H1 (cell line): ENCODE measurements around the gene ELANE. TPM values are rescaled to one million over a fixed set of nuclear protein-coding genes. Genes with fewer than 3 reads are reported as not detected.
A peak's percentile ranks its signal among the peaks of the same experiment; 100 is the strongest.

Experiments used
- CTCF ChIA-PET: fragments of 300-600 bp; sonication (Branson Sonifier 250); formaldehyde crosslinking; loops from one replicate; lab custom pipeline; 2021; ENCODE audit not compliant: partially characterized antibody; lab: Charles Lee
- POLR2A ChIA-PET: fragments of 300-600 bp; sonication (Branson Sonifier 250); formaldehyde crosslinking; loops from one replicate; lab custom pipeline; 2021; ENCODE audit warnings: inconsistent platforms; ENCODE audit not compliant: partially characterized antibody; lab: Charles Lee
- DNase-seq, 2 experiments: peaks; one replicate each; pipeline versions ENCODE4 v3.0.0 to v3.0.0-alpha.2; 2010 to 2022; ENCODE audit warnings: low spot score in 2 of 2, low read depth in 1 of 2, mixed read lengths in 1 of 2
- FAIRE-seq: peaks from 2 replicates; lab custom pipeline; 2011; peaks lifted over from hg19 to GRCh38; lab: Jason Lieb, UNC
- H2AFZ ChIP-seq: 2 replicates; pipeline ENCODE4 v1.8.1; 2012; ENCODE audit warnings: low read length, inconsistent platforms
- H2AK5ac ChIP-seq: 2 replicates; pipeline ENCODE4 v1.6.1; 2013; ENCODE audit warnings: low read depth, low read length
- H2BK120ac ChIP-seq: replicated peaks from 2 replicates; pipeline ENCODE3; 2013; ENCODE audit warnings: low read depth, low read length, inconsistent platforms
- H2BK12ac ChIP-seq: 2 replicates; pipeline ENCODE4 v1.6.1; 2013; ENCODE audit warnings: low read depth, low read length
- H2BK15ac ChIP-seq: 2 replicates; pipeline ENCODE4 v1.6.1; 2013; ENCODE audit warnings: low read length
- H2BK20ac ChIP-seq: 2 replicates; pipeline ENCODE4 v1.6.1; 2013; ENCODE audit warnings: low read length
- H2BK5ac ChIP-seq: 2 replicates; pipeline ENCODE4 v1.6.1; 2013; ENCODE audit warnings: low read depth, low read length
- H3K14ac ChIP-seq: 2 replicates; pipeline ENCODE4 v1.6.1; 2013; ENCODE audit warnings: inconsistent platforms; ENCODE audit not compliant: insufficient read length
- H3K18ac ChIP-seq: 2 replicates; pipeline ENCODE4 v1.6.1; 2013; ENCODE audit warnings: low read length; ENCODE audit errors: extremely low read depth
- H3K23ac ChIP-seq: 2 replicates; pipeline ENCODE4 v1.6.1; 2013; ENCODE audit warnings: inconsistent platforms; ENCODE audit not compliant: insufficient read length
- H3K23me2 ChIP-seq: 2 replicates; pipeline ENCODE4 v1.6.1; 2013; ENCODE audit warnings: low read depth, low read length
- H3K27ac ChIP-seq: 2 replicates; pipeline ENCODE4 v1.6.1; 2011; ENCODE audit warnings: low read depth, low read length, inconsistent platforms
- H3K27me3 ChIP-seq, 4 experiments: replicated peaks in 1 of 4; 1 replicate in 1 of 4; 2 replicates in 3 of 4; pipeline versions ENCODE4 v1.6.1 to v1.8.1; 2011 to 2013; ENCODE audit warnings: low read length in 3 of 4, mild to moderate bottlenecking in 3 of 4, inconsistent platforms in 2 of 4, mixed read lengths in 2 of 4, moderate library complexity in 1 of 4; ENCODE audit not compliant: control insufficient read depth in 3 of 4, insufficient read depth in 3 of 4; ENCODE audit errors: extremely low read depth in 1 of 4
- H3K36me3 ChIP-seq, 4 experiments: 2 replicates each; pipeline versions ENCODE4 v1.6.1 to v1.8.1; 2011 to 2013; ENCODE audit warnings: mild to moderate bottlenecking in 4 of 4, low read length in 3 of 4, moderate library complexity in 2 of 4, control low read depth in 1 of 4, inconsistent platforms in 1 of 4; ENCODE audit not compliant: insufficient read depth in 4 of 4, control insufficient read depth in 2 of 4
- H3K4ac ChIP-seq: replicated peaks from 2 replicates; pipeline ENCODE3; 2013; ENCODE audit warnings: low read length, low read depth, mixed read lengths, inconsistent platforms; ENCODE audit not compliant: insufficient read length
- H3K4me1 ChIP-seq, 4 experiments: replicated peaks in 1 of 4; 1 replicate in 1 of 4; 2 replicates in 3 of 4; pipeline versions ENCODE4 v1.6.1 to v1.8.1; 2011 to 2013; ENCODE audit warnings: low read length in 3 of 4, inconsistent platforms in 2 of 4, mixed read lengths in 1 of 4; ENCODE audit not compliant: insufficient read depth in 4 of 4, control insufficient read depth in 3 of 4
- H3K4me2 ChIP-seq, 2 experiments: 2 replicates each; pipeline versions ENCODE4 v1.6.1 to v1.8.1; 2011 to 2013; ENCODE audit warnings: low read depth in 2 of 2, low read length in 2 of 2, control low read depth in 1 of 2, inconsistent platforms in 1 of 2, mild to moderate bottlenecking in 1 of 2; ENCODE audit not compliant: insufficient read depth in 1 of 2
- H3K4me3 ChIP-seq, 4 experiments: fragments of 200-600, 300-600 bp in 1 of 4; sonication (generic), shearing (Covaris generic), sonication (Bioruptor Twin) in 1 of 4; 2 replicates each; pipeline versions ENCODE4 v1.5.1 to v1.8.1; 2011 to 2016; ENCODE audit warnings: low read length in 4 of 4, low read depth in 3 of 4, control low read depth in 2 of 4, inconsistent platforms in 2 of 4, mild to moderate bottlenecking in 2 of 4, mixed read lengths in 1 of 4, moderate library complexity in 1 of 4; ENCODE audit not compliant: insufficient read depth in 2 of 4; ENCODE audit errors: extremely low read depth in 1 of 4
- H3K56ac ChIP-seq: replicated peaks from 2 replicates; pipeline ENCODE3; 2013; ENCODE audit warnings: low read depth, mild to moderate bottlenecking, mixed read lengths, low read length, inconsistent platforms; ENCODE audit not compliant: insufficient read length
- H3K79me1 ChIP-seq: 2 replicates; pipeline ENCODE4 v1.6.1; 2013; ENCODE audit warnings: low read depth, low read length, control low read depth
- H3K79me2 ChIP-seq, 2 experiments: 2 replicates each; pipeline versions ENCODE4 v1.6.1 to v1.8.1; 2012 to 2013; ENCODE audit warnings: low read length in 2 of 2, mild to moderate bottlenecking in 2 of 2, inconsistent platforms in 1 of 2; ENCODE audit not compliant: insufficient read depth in 2 of 2, control insufficient read depth in 1 of 2
- H3K9ac ChIP-seq, 4 experiments: replicated peaks in 1 of 4; 1 replicate in 1 of 4; 2 replicates in 3 of 4; pipeline versions ENCODE4 v1.6.1 to v1.8.1; 2011 to 2013; ENCODE audit warnings: low read depth in 3 of 4, low read length in 3 of 4, control low read depth in 2 of 4, mild to moderate bottlenecking in 2 of 4, moderate library complexity in 2 of 4, inconsistent platforms in 1 of 4; ENCODE audit errors: extremely low read depth in 1 of 4
- H3K9me3 ChIP-seq, 2 experiments: 2 replicates each; pipeline versions ENCODE4 v1.6.1 to v1.8.1; 2012 to 2013; ENCODE audit warnings: mild to moderate bottlenecking in 2 of 2, moderate library complexity in 2 of 2, control low read depth in 1 of 2, inconsistent platforms in 1 of 2, low read depth in 1 of 2, low read length in 1 of 2, mixed read lengths in 1 of 2; ENCODE audit not compliant: insufficient read depth in 2 of 2
- H4K20me1 ChIP-seq, 2 experiments: replicated peaks in 1 of 2; 2 replicates each; pipeline versions ENCODE3 to v1.8.1; 2011 to 2013; ENCODE audit warnings: inconsistent platforms in 2 of 2, low read length in 2 of 2, mild to moderate bottlenecking in 1 of 2; ENCODE audit not compliant: insufficient read depth in 2 of 2, control insufficient read depth in 1 of 2
- H4K5ac ChIP-seq: 2 replicates; pipeline ENCODE4 v1.6.1; 2013; ENCODE audit warnings: low read length, low read depth, mixed read lengths, inconsistent platforms; ENCODE audit not compliant: insufficient read length
- H4K8ac ChIP-seq: 2 replicates; pipeline ENCODE4 v1.8.0; 2013; ENCODE audit warnings: mild to moderate bottlenecking, moderate library complexity, low read length, inconsistent platforms; ENCODE audit not compliant: insufficient read depth; ENCODE audit errors: extremely low read depth
- H4K91ac ChIP-seq: replicated peaks from 2 replicates; pipeline ENCODE3; 2013; ENCODE audit warnings: low read length, mixed read lengths, inconsistent platforms; ENCODE audit not compliant: insufficient read length
- EGR1 ChIP-seq: IDR thresholded peaks from 2 replicates; pipeline ENCODE4 v1.6.1; 2011; ENCODE audit warnings: low read depth, low read length, borderline replicate concordance
- FOSL1 ChIP-seq: IDR thresholded peaks from 2 replicates; pipeline ENCODE4 v1.6.1; 2011; ENCODE audit warnings: mild to moderate bottlenecking, low read depth, low read length, moderate library complexity; ENCODE audit not compliant: insufficient read depth
- JUN ChIP-seq: IDR thresholded peaks from 2 replicates; pipeline ENCODE4 v1.6.1; 2011; ENCODE audit warnings: low read depth, mild to moderate bottlenecking, improper control_type of control experiment, low read length
- KDM5A ChIP-seq: fragments of 200-600 bp; IDR thresholded peaks from 2 replicates; pipeline ENCODE4 v1.7.1; 2012; ENCODE audit warnings: mild to moderate bottlenecking, low read length, inconsistent platforms, mixed read lengths
- RAD21 ChIP-seq, 2 experiments: IDR thresholded peaks in 1 of 2; conservative IDR thresholded peaks in 1 of 2; 2 replicates each; pipeline ENCODE4 v1.6.1; 2011; ENCODE audit warnings: low read depth in 2 of 2, low read length in 2 of 2, improper control_type of control experiment in 1 of 2, inconsistent platforms in 1 of 2, mild to moderate bottlenecking in 1 of 2, moderate library complexity in 1 of 2
- RNF2 ChIP-seq: fragments of 200-900, 300-1000 bp; sonication (generic); IDR thresholded peaks from 2 replicates; pipeline ENCODE4 v1.7.1; 2016; ENCODE audit warnings: borderline replicate concordance, low read depth, mild to moderate bottlenecking, antibody characterized with exemption, low read length; ENCODE audit not compliant: poor library complexity, severe bottlenecking; ENCODE audit errors: missing control alignments
- SUZ12 ChIP-seq: fragments of 200-600 bp; sonication (generic); IDR thresholded peaks from 2 replicates; pipeline ENCODE4 v1.6.1; 2012; ENCODE audit warnings: mild to moderate bottlenecking, inconsistent platforms, low read length, moderate library complexity, mixed read lengths
- TAF7 ChIP-seq: optimal IDR thresholded peaks from 2 replicates; pipeline ENCODE3; 2011; ENCODE audit warnings: low read depth, mild to moderate bottlenecking, inconsistent platforms, low read length, moderate library complexity, borderline replicate concordance
- WGBS, 2 experiments: shearing (Covaris generic) in 1 of 2; methylation state at CpG; one replicate each; pipeline versions ENCODE4 v1.1.6 to v1.1.7; 2013 to 2015; ENCODE audit warnings: low lambda C conversion rate in 2 of 2, mixed read lengths in 2 of 2, inconsistent platforms in 1 of 2, low coverage in 1 of 2, missing lambda C conversion rate in 1 of 2; ENCODE audit not compliant: insufficient replicate concordance in 2 of 2, insufficient coverage in 1 of 2, insufficient read length in 1 of 2; ENCODE audit errors: extremely low coverage in 1 of 2, missing lambda C conversion rate in 1 of 2; 5-methylcytosine and 5-hydroxymethylcytosine counted together
- polyA plus RNA-seq, 7 experiments: library from polyadenylated mRNA; depleted of rRNA in 3 of 7; stranded (reverse) in 5 of 7; unstranded in 2 of 7; fragments of >200 nt in 5 of 7; fragments of 200-250 nt in 2 of 7; gene quantifications; 1 replicate in 5 of 7; 2 replicates in 1 of 7; 4 replicates in 1 of 7; pipeline versions ENCODE4 v1.2.1 to v1.2.3, GENCODE V29; 2011 to 2013; ENCODE audit warnings: missing spikeins in 2 of 7, mixed read lengths in 2 of 7
- total RNA-seq: library from RNA; stranded (reverse); fragmentation: NEBNext Ultra II Directional; extraction: Animal tissue kit (Norgen Biotek cat#: 25700); gene quantifications from 2 replicates; pipeline ENCODE4 v1.2.1, GENCODE V29; 2021

Gene ELANE
- total and polyA plus RNA-seq, 2 of the 8 experiments (the other 6 are each of a cell fraction or from before 2014, with no cell fraction given), result not detected

DNA sequence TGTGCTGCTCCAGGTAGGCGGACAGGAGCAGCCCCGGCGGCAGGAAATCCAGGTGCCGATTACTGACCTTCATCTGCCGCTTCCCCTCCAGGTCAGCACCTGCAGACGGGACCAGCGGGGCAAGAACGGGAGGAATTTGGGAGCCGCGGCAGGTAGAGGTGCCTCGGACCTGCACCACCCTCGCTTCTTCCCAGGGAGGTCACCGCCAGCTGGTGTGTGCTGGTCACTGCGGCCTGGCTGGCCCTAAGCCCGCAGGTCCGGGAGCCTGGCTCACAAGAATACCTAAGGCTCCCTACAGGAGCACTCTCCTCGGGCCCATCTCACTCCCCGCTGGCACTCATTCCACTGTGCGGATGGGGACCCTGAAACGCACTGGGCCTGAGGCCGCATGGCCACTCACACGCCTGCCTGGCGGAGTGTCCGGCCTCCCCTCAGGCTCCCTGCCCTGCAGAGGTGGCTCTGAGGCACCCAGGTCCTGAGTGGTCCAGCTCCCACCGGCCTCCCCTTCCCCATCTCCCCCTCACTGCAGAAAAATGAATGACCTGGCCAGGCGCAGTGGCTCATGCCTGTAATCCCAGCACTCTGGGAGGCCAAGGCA is 45.4 kb downstream of the ELANE start:
- POLR2A ChIA-PET, result interaction anchor here (1.0 to 1.9 kb wide), 5 partner anchors 8 to 97 kb away, joined by 3 to 5 read pairs (median 4); no protein-coding TSS in a partner anchor
- no peak overlapping the region for H2BK12ac ChIP-seq
- peak in 1 of 2 experiments; percentile 69 for DNase-seq
- TF ChIP-seq TAF7, result no peak
- no peak for TF ChIP-seq SUZ12
- TF ChIP-seq RNF2, result no peak
- no peak for TF ChIP-seq JUN
- 0 out of 4 replicates have a peak, but pooled peaks of 1 of the 2 experiments have one; percentile 3 for TF ChIP-seq RAD21 (IDR thresholded peaks at IDR 0.05 in 1 of 2, conservative IDR thresholded peaks at IDR 0.05 in 1 of 2; ENCODE audit: low read depth in 2 of 2, low read length in 2 of 2)
- no peak for TF ChIP-seq FOSL1
- TF ChIP-seq EGR1, result no peak
- no peak for TF ChIP-seq KDM5A

More for the DNA sequence above, 45.4 kb downstream of the ELANE start:
- Histone ChIP-seq H3K14ac (no peak overlapping the region), H3K79me2 (no peaks in the 10 kb centered on the region; a peak in 1 of 4 replicates), H4K5ac (no peak overlapping the region), H2BK20ac (no peak overlapping the region), H3K56ac (no peak overlapping the region), H2AFZ (no peak overlapping the region), H3K23ac (no peak overlapping the region), H3K4ac (no peak overlapping the region), H4K8ac (no peak overlapping the region), H4K91ac (no peak overlapping the region), H3K4me1 (peaks cover 0 to 11% (median 5%) of the 10 kb centered on the region in 4 experiments; a peak in 5 of 7 replicates), H3K23me2 (peaks cover 3% of the 10 kb centered on the region; the same call in 1 of the 2 replicates), H3K4me2 (no peak overlapping the region), H3K18ac (no peak overlapping the region), H3K27ac (no peak overlapping the region), H3K9ac (no peak overlapping the region), H3K79me1 (no peaks in the 10 kb centered on the region), H4K20me1 (peaks cover 10 to 19% of the 10 kb centered on the region in 2 experiments), H2BK15ac (no peak overlapping the region), H2BK120ac (no peak overlapping the region), H3K9me3 (no peaks in the 10 kb centered on the region), H2BK5ac (no peak overlapping the region), H2AK5ac (no peak overlapping the region), H3K36me3 (peaks cover 0 to 13% (median 2%) of the 10 kb centered on the region in 4 experiments; a peak in 2 of 8 replicates), H3K27me3 (no peaks in the 10 kb centered on the region), H3K4me3 (no peak overlapping the region)
- WGBS, 2 experiments, result 83% methylated on average over 24 of the region's 26 CpGs; no CpG with 5 or more reads in 1 of the 2 experiments
- CTCF ChIA-PET, result interaction anchor here (0.8 to 2.2 kb wide), 10 partner anchors 9 to 312 kb away, joined by 3 to 9 read pairs (median 4); partner anchors contain the start of gene AZU1
- no peak for FAIRE-seq
